ENCODE data around the gene TPSB2.

DNA sequence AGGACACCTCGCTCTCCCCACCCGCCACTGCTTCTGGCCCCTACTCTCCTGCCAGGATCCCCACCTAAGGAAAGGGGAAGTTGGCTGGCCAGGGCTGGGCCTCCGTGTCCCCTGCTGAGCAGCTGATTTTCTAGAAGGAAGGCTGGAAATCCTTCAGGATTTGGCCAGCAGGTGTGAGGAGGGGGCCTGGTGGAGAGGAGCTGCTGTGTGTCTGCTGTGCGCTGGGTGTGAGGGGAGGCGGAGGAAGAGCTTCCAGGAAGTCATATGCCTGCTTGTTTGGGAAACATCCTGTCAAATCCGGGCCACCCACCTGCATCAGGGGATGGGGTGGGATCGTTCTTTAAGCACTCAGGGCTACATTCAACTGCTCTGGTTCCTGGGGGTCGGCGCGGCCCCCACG is 33.5 kb downstream of the TPSB2 start:
- TF ChIP-seq POLR2A (IDR thresholded peaks at IDR 0.05): no peak
- TF ChIP-seq, protein P1, sequence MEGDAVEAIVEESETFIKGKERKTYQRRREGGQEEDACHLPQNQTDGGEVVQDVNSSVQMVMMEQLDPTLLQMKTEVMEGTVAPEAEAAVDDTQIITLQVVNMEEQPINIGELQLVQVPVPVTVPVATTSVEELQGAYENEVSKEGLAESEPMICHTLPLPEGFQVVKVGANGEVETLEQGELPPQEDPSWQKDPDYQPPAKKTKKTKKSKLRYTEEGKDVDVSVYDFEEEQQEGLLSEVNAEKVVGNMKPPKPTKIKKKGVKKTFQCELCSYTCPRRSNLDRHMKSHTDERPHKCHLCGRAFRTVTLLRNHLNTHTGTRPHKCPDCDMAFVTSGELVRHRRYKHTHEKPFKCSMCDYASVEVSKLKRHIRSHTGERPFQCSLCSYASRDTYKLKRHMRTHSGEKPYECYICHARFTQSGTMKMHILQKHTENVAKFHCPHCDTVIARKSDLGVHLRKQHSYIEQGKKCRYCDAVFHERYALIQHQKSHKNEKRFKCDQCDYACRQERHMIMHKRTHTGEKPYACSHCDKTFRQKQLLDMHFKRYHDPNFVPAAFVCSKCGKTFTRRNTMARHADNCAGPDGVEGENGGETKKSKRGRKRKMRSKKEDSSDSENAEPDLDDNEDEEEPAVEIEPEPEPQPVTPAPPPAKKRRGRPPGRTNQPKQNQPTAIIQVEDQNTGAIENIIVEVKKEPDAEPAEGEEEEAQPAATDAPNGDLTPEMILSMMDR (IDR thresholded peaks at IDR 0.05): no peak
